ENCODE data around the gene PAOX. TPM values are rescaled to one million over a fixed set of nuclear protein-coding genes. Genes with fewer than 3 reads are reported as not detected.

PAOX gene
- total and polyA plus RNA-seq, 2 of the 13 experiments (the other 11 are each of a cell fraction or from before 2014, with no cell fraction given), result 0.49 to 0.77 TPM

GRCh38 chr10:133439517-133440461 is 60.7 kb downstream of the PAOX start (continued):
- TF ChIP-seq ZNF609 (CRISPR knock-in tag; IDR thresholded peaks at IDR 0.05; ENCODE audit: borderline replicate concordance), result no peak
- TF ChIP-seq MEIS1 (CRISPR knock-in tag; IDR thresholded peaks at IDR 0.05; ENCODE audit: borderline replicate concordance), result no peak
- TF ChIP-seq PCBP1 (IDR thresholded peaks at IDR 0.05; ENCODE audit: borderline replicate concordance, low read depth, low read length), result no peak
- no peak for TF ChIP-seq HDAC6 (IDR thresholded peaks at IDR 0.05; ENCODE audit: low read depth, low read length)
- TF ChIP-seq FIP1L1 (IDR thresholded peaks at IDR 0.05; ENCODE audit: borderline replicate concordance, insufficient read depth, low read depth, low read length), result no peak
- TF ChIP-seq ZNF770 (CRISPR knock-in tag; IDR thresholded peaks at IDR 0.05), result no peak
- TF ChIP-seq HMG20B (CRISPR knock-in tag; conservative IDR thresholded peaks at IDR 0.05), result no peak
- TF ChIP-seq SPEN (CRISPR knock-in tag; IDR thresholded peaks at IDR 0.05; ENCODE audit: low read depth), result no peak
- TF ChIP-seq GABPA (IDR thresholded peaks at IDR 0.05; ENCODE audit: low read depth, low read length), result no peak
- TF ChIP-seq GABPA (CRISPR knock-in tag; IDR thresholded peaks at IDR 0.05; ENCODE audit: low read depth), result no peak
- no peak for TF ChIP-seq ZFP36L2 (CRISPR knock-in tag; IDR thresholded peaks at IDR 0.05)
- no peak for TF ChIP-seq ZNF225 (CRISPR knock-in tag; IDR thresholded peaks at IDR 0.05)

Data from HepG2 (cell line).